PC-9 (cell line): ENCODE measurements around the gene GON4L.

Source experiments
- CTCF ChIP-seq: fragments of 200-600 bp; sonication (generic); conservative IDR thresholded peaks from 2 replicates; pipeline ENCODE4 v1.6.1; 2017; ENCODE audit warnings: mixed run types, antibody characterized with exemption, mild to moderate bottlenecking, moderate library complexity
- EZH2 ChIP-seq: fragments of 200-600 bp; sonication (generic); IDR thresholded peaks from 2 replicates; pipeline ENCODE4 v1.8.0; 2017; ENCODE audit warnings: antibody characterized with exemption, low read depth

GRCh38 chr1:155884031-155884960, 27.3 kb upstream of the GON4L start:
- no peak for TF ChIP-seq EZH2
- no peak for TF ChIP-seq CTCF
